ENCODE measurements around the gene JADE2.

Gene JADE2

DNA sequence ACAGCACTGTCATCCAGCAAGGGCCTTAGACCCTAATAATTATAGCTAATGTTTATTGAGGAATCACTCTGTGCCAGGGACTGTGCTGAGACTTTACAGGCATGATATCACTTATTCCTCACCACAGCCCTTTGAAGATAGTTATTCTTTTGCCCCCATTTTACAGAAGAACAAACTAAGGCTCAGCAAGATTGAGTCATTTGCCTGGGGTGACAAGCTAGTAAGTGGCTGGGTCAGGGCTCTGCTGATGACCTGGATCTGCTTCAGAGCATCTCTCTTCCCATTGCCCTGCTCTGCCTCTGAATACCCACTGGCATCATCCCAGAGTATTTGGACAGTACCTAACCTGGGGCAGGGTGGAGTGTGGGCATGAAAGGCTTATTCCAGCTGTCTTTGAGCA lies 11.8 kb downstream of the JADE2 start:
- ChIA-PET POLR2A (no interaction called here), CTCF (interaction anchor here (0.7 to 2.1 kb wide), 3 partner anchors 10 to 24 kb away, joined by 3 to 12 read pairs (median 3); no protein-coding TSS in a partner anchor)

GRCh38 chr5:134538296-134538695 lies 12.8 kb downstream of the JADE2 start:
- peak; percentile 59; the same call in 1 of the 2 replicates for TF ChIP-seq PRDM1 (tag by site-specific recombination; IDR thresholded peaks at IDR 0.05)
- TF ChIP-seq ZNF26 (tag by site-specific recombination; IDR thresholded peaks at IDR 0.05), result no peak
- Histone ChIP-seq H3K9me3 (ENCODE audit: control insufficient read depth, insufficient read depth, low read depth, low read length) (no peaks in the 10 kb centered on the region), H3K36me3 (ENCODE audit: control insufficient read depth in 2 of 2, insufficient read depth in 1 of 2, low read length in 2 of 2) (no peaks in the 10 kb centered on the region), H3K27ac (ENCODE audit: extremely low read depth, low read depth, low read length) (no peak overlapping the region), H3K4me3 (ENCODE audit: low read depth, low read length) (no peak overlapping the region), H3K4me1 (ENCODE audit: control insufficient read depth, insufficient read depth, low read length) (no peaks in the 10 kb centered on the region)
- ChIA-PET CTCF (interaction anchor here (1.2 kb wide), 1 partner anchor 23 kb away, joined by 3 read pairs; no protein-coding TSS in a partner anchor), POLR2A (no interaction called here)

More for the DNA sequence above, 11.8 kb downstream of the JADE2 start:
- no peaks in the 10 kb centered on the region for H3K36me3 ChIP-seq (ENCODE audit: control insufficient read depth in 2 of 2, insufficient read depth in 1 of 2, low read length in 2 of 2)
- no peak overlapping the region for H3K4me3 ChIP-seq (ENCODE audit: low read depth, low read length)
- H3K9me3 ChIP-seq (ENCODE audit: control insufficient read depth, insufficient read depth, low read depth, low read length), result no peaks in the 10 kb centered on the region
- no peak for TF ChIP-seq KLF7 (tag by site-specific recombination; IDR thresholded peaks at IDR 0.05; ENCODE audit: borderline replicate concordance)
- TF ChIP-seq, protein P1, sequence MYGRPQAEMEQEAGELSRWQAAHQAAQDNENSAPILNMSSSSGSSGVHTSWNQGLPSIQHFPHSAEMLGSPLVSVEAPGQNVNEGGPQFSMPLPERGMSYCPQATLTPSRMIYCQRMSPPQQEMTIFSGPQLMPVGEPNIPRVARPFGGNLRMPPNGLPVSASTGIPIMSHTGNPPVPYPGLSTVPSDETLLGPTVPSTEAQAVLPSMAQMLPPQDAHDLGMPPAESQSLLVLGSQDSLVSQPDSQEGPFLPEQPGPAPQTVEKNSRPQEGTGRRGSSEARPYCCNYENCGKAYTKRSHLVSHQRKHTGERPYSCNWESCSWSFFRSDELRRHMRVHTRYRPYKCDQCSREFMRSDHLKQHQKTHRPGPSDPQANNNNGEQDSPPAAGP (tag by site-specific recombination; IDR thresholded peaks at IDR 0.05), result no peak
- no peak for TF ChIP-seq ZNF561 (tag by site-specific recombination; IDR thresholded peaks at IDR 0.05; ENCODE audit: borderline replicate concordance)
- TF ChIP-seq ZFP69B (tag by site-specific recombination; IDR thresholded peaks at IDR 0.05), result no peak
- TF ChIP-seq, protein P2, sequence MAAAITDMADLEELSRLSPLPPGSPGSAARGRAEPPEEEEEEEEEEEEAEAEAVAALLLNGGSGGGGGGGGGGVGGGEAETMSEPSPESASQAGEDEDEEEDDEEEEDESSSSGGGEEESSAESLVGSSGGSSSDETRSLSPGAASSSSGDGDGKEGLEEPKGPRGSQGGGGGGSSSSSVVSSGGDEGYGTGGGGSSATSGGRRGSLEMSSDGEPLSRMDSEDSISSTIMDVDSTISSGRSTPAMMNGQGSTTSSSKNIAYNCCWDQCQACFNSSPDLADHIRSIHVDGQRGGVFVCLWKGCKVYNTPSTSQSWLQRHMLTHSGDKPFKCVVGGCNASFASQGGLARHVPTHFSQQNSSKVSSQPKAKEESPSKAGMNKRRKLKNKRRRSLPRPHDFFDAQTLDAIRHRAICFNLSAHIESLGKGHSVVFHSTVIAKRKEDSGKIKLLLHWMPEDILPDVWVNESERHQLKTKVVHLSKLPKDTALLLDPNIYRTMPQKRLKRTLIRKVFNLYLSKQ (tag by site-specific recombination; IDR thresholded peaks at IDR 0.05; ENCODE audit: borderline replicate concordance), result no peak
- no peaks in the 10 kb centered on the region for H3K4me1 ChIP-seq (ENCODE audit: control insufficient read depth, insufficient read depth, low read length)
- no peak overlapping the region for H3K27ac ChIP-seq (ENCODE audit: extremely low read depth, low read depth, low read length)

DNA sequence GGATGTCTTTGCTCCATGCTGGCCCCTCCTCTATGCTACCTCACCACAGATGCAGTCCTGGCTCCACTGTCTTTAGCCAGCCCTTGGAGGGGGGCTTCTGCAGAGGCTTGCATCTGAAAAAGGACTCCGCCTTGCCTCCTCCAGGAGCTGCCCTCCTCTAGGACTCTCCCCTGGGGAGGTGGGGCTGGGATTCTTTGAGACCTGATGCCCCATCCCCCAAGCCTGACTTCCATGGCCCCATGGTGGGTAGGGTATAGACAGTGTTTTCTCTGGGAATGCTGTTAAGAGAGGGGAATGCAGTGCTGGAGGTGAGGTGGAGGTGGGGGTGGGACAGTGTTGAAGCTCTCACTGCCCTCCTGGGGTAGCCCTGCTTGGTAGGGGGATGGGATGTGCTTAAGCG lies 14.3 kb downstream of the JADE2 start:
- Histone ChIP-seq H3K9me3 (ENCODE audit: control insufficient read depth, insufficient read depth, low read depth, low read length) (no peaks in the 10 kb centered on the region), H3K36me3 (ENCODE audit: control insufficient read depth in 2 of 2, insufficient read depth in 1 of 2, low read length in 2 of 2) (no peaks in the 10 kb centered on the region), H3K27ac (ENCODE audit: extremely low read depth, low read depth, low read length) (no peak overlapping the region), H3K4me1 (ENCODE audit: control insufficient read depth, insufficient read depth, low read length) (no peaks in the 10 kb centered on the region), H3K4me3 (ENCODE audit: low read depth, low read length) (no peak overlapping the region)
- ChIA-PET CTCF (no interaction called here), POLR2A (no interaction called here)
- TF ChIP-seq, protein P3, sequence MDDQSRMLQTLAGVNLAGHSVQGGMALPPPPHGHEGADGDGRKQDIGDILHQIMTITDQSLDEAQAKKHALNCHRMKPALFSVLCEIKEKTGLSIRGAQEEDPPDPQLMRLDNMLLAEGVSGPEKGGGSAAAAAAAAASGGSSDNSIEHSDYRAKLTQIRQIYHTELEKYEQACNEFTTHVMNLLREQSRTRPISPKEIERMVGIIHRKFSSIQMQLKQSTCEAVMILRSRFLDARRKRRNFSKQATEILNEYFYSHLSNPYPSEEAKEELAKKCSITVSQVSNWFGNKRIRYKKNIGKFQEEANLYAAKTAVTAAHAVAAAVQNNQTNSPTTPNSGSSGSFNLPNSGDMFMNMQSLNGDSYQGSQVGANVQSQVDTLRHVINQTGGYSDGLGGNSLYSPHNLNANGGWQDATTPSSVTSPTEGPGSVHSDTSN (CRISPR knock-in tag; IDR thresholded peaks at IDR 0.05), result no peak
- no peak for TF ChIP-seq ZNF416 (tag by site-specific recombination; IDR thresholded peaks at IDR 0.05)
- peak; percentile 74 for TF ChIP-seq GLIS1 (tag by site-specific recombination; IDR thresholded peaks at IDR 0.05)

- H3K4me3 ChIP-seq (ENCODE audit: low read depth, low read length), result no peak overlapping the region
- ChIA-PET CTCF (interaction anchor here (0.5 to 0.7 kb wide), 3 partner anchors 11 to 36 kb away, joined by 3 read pairs; no protein-coding TSS in a partner anchor), POLR2A (no interaction called here)
- no peaks in the 10 kb centered on the region for H3K9me3 ChIP-seq (ENCODE audit: control insufficient read depth, insufficient read depth, low read depth, low read length)
- no peak overlapping the region for H3K27ac ChIP-seq (ENCODE audit: extremely low read depth, low read depth, low read length)
- no peak for TF ChIP-seq SCRT1 (tag by site-specific recombination; IDR thresholded peaks at IDR 0.05; ENCODE audit: borderline replicate concordance)
- no peaks in the 10 kb centered on the region for H3K4me1 ChIP-seq (ENCODE audit: control insufficient read depth, insufficient read depth, low read length)
- no peaks in the 10 kb centered on the region for H3K36me3 ChIP-seq (ENCODE audit: control insufficient read depth in 2 of 2, insufficient read depth in 1 of 2, low read length in 2 of 2)
Observed at GRCh38 chr5:134540747-134541733, 15.6 kb downstream of the JADE2 start.
